Sigmoid colon (tissue), 7 donors: ENCODE results near the gene UBA6. TPM values are rescaled to one million over a fixed set of nuclear protein-coding genes. Genes with fewer than 3 reads are reported as not detected.

Experiments used
- DNase-seq: peaks from one replicate; pipeline ENCODE4 v3.0.0-alpha.2; 2019
- H3K27ac ChIP-seq, 4 donors: fragments of 200-600 bp; sonication (generic); one replicate each; pipeline ENCODE4 v1.5.1; 2016 to 2019; ENCODE audit warnings: mild to moderate bottlenecking in 1 of 4
- H3K27me3 ChIP-seq, 3 donors: fragments of 200-600 bp; sonication (generic); one replicate each; pipeline ENCODE4 v1.5.1; 2019; ENCODE audit warnings: mild to moderate bottlenecking in 1 of 3
- H3K36me3 ChIP-seq, 4 donors: fragments of 200-600 bp; sonication (generic); one replicate each; pipeline ENCODE4 v1.5.1; 2016 to 2019
- H3K4me1 ChIP-seq, 4 donors: fragments of 200-600 bp; sonication (generic); one replicate each; pipeline ENCODE4 v1.5.1; 2017 to 2019
- H3K4me3 ChIP-seq, 4 donors: fragments of 200-600 bp; sonication (generic); one replicate each; pipeline ENCODE4 v1.5.1; 2017 to 2019; ENCODE audit warnings: mild to moderate bottlenecking in 2 of 4, moderate library complexity in 1 of 4
- H3K9me3 ChIP-seq, 4 donors: fragments of 200-600 bp in 3 of 4; sonication (generic) in 3 of 4; one replicate each; pipeline versions ENCODE4 v1.5.1 to v1.6.1; 2013 to 2019
- EP300 ChIP-seq, 4 donors: sonication (generic); formaldehyde crosslinking; IDR thresholded peaks; one replicate each; pipeline ENCODE4 v1.6.1; 2017; ENCODE audit warnings: antibody characterized with exemption in 4 of 4
- POLR2A ChIP-seq, 2 donors: fragments of 450-650 bp; IDR thresholded peaks; one replicate each; pipeline ENCODE4 v1.6.1; 2016; ENCODE audit warnings: antibody characterized with exemption in 2 of 2, mild to moderate bottlenecking in 2 of 2, moderate library complexity in 2 of 2
- POLR2AphosphoS5 ChIP-seq, 4 donors: sonication (generic); formaldehyde crosslinking; IDR thresholded peaks; one replicate each; pipeline ENCODE4 v1.6.1; 2017; ENCODE audit warnings: antibody characterized with exemption in 4 of 4
- WGBS, 2 donors: extraction: QIAGEN DNeasy Blood & Tissue Kit; methylation state at CpG; one replicate each; pipeline ENCODE4 v1.1.7; 2013; 5-methylcytosine and 5-hydroxymethylcytosine counted together
- intact Hi-C: fragments of 100-400 bp; cut with DNase I; formaldehyde crosslinking; loops from one replicate; pipeline ENCODE4 v1.15.1; 2023
- polyA plus RNA-seq, 3 donors: library from polyadenylated mRNA; stranded (reverse); fragments of 200-250 nt; gene quantifications; one replicate each; pipeline ENCODE4 v1.2.3, GENCODE V29; 2013
- total RNA-seq, 4 donors: library from RNA; depleted of rRNA; stranded (reverse); fragments of >200 nt; gene quantifications; one replicate each; pipeline ENCODE4 v1.1.0, GENCODE V29; 2016
- TF ChIP-seq, protein P1 (sequence below), 4 experiments: fragments of 450-650 bp in 3 of 4; fragments of 200-600 bp in 1 of 4; IDR thresholded peaks; one replicate each; pipeline ENCODE4 v1.5.1; 2016 to 2019; ENCODE audit warnings: antibody characterized with exemption in 4 of 4, mild to moderate bottlenecking in 3 of 4, moderate library complexity in 2 of 4
- donor health status: healthy with polysubstance abuse.
- donor health status: Bipolar disorder and iron deficiency.
- donor health status: healthy.

UBA6 gene
- total and polyA plus RNA-seq, 7 donors, result 4.2 to 85.0 (median 22.8) TPM

DNA sequence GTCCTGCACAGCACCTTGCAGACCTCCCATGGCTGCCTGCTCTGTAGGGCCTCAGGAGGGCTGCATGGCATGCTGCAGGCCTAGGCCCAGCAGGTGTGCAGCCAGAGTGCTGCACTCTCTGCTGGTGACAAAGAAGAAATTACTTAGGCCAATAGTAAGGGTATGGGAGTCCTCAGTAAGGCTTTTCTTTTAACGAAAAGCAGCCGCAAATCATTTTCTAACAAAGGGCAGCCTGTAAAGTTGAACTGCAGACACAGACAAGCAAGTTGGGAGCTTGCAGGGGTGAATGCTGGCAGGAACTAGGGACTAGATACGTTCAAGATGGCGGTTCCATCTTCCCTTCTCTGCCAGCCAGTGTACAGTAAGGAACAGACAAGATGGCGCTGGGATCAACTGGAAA is 22.4 kb upstream of the UBA6 start:
- H3K4me3 ChIP-seq, result no peak overlapping the region
- intact Hi-C loops, result no loop called here
- no peaks in the 10 kb centered on the region for H3K27me3 ChIP-seq
- no peak overlapping the region for H3K27ac ChIP-seq
- no peaks in the 10 kb centered on the region for H3K9me3 ChIP-seq
- no peak for DNase-seq
- TF ChIP-seq, protein P1, sequence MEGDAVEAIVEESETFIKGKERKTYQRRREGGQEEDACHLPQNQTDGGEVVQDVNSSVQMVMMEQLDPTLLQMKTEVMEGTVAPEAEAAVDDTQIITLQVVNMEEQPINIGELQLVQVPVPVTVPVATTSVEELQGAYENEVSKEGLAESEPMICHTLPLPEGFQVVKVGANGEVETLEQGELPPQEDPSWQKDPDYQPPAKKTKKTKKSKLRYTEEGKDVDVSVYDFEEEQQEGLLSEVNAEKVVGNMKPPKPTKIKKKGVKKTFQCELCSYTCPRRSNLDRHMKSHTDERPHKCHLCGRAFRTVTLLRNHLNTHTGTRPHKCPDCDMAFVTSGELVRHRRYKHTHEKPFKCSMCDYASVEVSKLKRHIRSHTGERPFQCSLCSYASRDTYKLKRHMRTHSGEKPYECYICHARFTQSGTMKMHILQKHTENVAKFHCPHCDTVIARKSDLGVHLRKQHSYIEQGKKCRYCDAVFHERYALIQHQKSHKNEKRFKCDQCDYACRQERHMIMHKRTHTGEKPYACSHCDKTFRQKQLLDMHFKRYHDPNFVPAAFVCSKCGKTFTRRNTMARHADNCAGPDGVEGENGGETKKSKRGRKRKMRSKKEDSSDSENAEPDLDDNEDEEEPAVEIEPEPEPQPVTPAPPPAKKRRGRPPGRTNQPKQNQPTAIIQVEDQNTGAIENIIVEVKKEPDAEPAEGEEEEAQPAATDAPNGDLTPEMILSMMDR (IDR thresholded peaks at IDR 0.05), result no peak
- no peak for TF ChIP-seq POLR2AphosphoS5 (IDR thresholded peaks at IDR 0.05)
- no peak for TF ChIP-seq EP300 (IDR thresholded peaks at IDR 0.05)
- no peak for TF ChIP-seq POLR2A (IDR thresholded peaks at IDR 0.05)
- WGBS, 2 donors, result 96 to 97% methylated on average over 5 of the region's 5 CpGs
- H3K36me3 ChIP-seq, result peaks cover 0 to 21% (median 0%) of the 10 kb centered on the region in 4 donors
- H3K4me1 ChIP-seq, result no peaks in the 10 kb centered on the region

DNA sequence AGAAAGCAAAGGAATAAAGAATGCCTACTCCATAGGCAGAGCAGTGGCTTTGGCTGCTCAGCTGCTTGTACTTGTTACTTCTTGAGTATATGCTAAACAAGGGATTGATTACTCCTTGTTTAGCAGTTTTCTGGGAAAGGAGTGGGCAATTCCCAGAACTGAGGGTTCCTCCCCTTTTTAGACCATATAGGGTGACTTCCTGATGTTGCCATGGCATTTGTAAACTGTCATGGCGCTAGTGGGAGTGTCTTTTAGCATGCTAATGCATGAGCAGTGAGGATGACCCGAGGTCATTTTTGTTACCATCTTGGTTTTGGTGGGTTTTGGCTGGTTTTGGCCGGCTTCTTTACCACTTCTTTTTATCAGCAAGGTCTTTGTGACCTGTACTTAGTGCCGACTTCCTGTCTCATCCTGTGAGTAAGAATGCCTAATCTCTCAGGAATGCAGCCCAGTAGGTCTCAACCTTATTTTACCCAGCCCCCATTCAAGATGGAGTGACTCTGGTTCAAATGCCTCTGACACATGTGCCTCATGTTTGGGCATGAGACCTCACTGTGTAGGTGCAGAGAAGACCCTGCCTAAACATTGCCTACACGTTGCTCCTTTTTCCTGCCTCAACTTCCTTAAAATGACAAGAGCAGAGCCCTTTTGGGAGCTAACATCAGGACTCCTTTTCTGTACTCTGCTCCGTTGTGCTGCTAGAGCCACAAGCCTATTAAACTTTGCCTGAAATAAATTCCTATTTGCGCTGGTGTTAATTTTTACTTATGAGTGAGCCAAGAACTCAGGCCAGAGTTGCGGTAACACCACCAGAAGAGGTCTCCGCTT is 21.0 kb upstream of the UBA6 start:
- intact Hi-C loops, result no loop called here
- peaks cover 0 to 21% (median 0%) of the 10 kb centered on the region in 4 donors for H3K36me3 ChIP-seq
- 95 to 96% methylated on average over 9 of the region's 9 CpGs for WGBS, 2 donors
- no peaks in the 10 kb centered on the region for H3K4me1 ChIP-seq
- no peak for DNase-seq
- no peaks in the 10 kb centered on the region for H3K9me3 ChIP-seq
- no peaks in the 10 kb centered on the region for H3K27me3 ChIP-seq
- TF ChIP-seq POLR2A (IDR thresholded peaks at IDR 0.05) (no peak), EP300 (IDR thresholded peaks at IDR 0.05) (no peak), POLR2AphosphoS5 (IDR thresholded peaks at IDR 0.05) (no peak)
- TF ChIP-seq, protein P1 (IDR thresholded peaks at IDR 0.05), result no peak
- no peak overlapping the region for H3K4me3 ChIP-seq
- no peak overlapping the region for H3K27ac ChIP-seq

DNA sequence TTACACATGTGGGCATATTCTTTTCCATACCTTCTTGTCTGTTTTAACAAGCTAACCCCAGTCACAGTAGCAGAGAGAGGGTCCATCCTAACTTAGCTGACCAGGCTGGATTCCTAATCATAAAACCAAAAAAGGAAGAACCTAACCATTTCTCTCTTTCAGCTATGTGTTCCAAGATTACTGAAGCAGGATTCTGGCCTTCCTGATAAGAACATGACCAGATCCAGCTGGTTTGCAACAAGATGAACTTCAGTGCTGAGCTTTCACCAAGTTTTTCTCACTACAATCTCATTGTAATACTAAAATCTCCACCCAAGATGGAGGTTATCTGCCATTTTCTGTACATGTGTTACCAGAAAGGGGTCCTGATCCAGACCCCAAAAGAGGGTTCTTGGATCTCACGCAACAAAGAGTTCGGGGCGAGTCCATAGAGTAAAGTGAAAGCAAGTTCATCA is 20.4 kb upstream of the UBA6 start:
- no peaks in the 10 kb centered on the region for H3K4me1 ChIP-seq
- no peaks in the 10 kb centered on the region for H3K27me3 ChIP-seq
- H3K36me3 ChIP-seq, result peaks cover 0 to 21% (median 0%) of the 10 kb centered on the region in 4 donors
- no peak for DNase-seq
- TF ChIP-seq POLR2AphosphoS5 (IDR thresholded peaks at IDR 0.05) (no peak), POLR2A (IDR thresholded peaks at IDR 0.05) (no peak), EP300 (IDR thresholded peaks at IDR 0.05) (no peak)
- TF ChIP-seq, protein P1 (IDR thresholded peaks at IDR 0.05), result no peak
- no peak overlapping the region for H3K27ac ChIP-seq
- 96 to 97% methylated on average over 3 of the region's 3 CpGs for WGBS, 2 donors
- intact Hi-C loops, result no loop called here
- no peak overlapping the region for H3K4me3 ChIP-seq
- H3K9me3 ChIP-seq, result no peaks in the 10 kb centered on the region

DNA sequence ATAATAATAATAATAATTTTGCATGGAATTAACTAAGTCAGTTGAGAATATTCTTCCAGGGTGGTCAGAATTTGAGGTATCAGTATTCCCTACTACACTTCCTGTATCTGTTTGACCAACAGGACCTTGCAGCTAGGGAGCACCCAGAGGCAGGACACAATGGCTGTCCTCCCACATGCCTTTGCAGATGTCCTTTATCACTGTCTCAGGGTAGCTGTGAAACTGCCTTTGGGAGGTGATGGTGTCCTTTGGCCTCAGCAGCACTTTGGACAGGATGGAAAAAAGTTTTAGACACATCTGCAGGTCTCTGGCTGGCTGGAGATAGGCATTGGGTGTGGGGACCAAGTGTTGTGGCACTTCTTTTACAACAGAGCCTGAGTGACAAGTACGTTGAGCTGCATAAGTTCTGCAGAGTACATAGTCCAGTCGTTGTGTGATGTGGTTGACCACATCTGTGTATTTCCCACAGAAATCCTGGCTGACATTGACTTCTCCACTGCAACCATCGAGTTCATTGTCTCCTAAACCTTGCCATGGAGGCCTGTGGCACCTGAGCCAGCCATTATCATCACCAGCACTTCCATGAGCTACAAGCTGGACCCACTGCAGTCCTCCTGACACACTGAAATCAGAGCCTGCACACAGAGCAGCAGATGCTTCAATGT is 19.1 kb upstream of the UBA6 start:
- TF ChIP-seq, protein P1 (IDR thresholded peaks at IDR 0.05), result no peak
- TF ChIP-seq EP300 (IDR thresholded peaks at IDR 0.05) (no peak), POLR2AphosphoS5 (IDR thresholded peaks at IDR 0.05) (no peak), POLR2A (IDR thresholded peaks at IDR 0.05) (no peak)
- Histone ChIP-seq H3K4me3 (no peak overlapping the region), H3K27ac (no peak overlapping the region), H3K9me3 (no peaks in the 10 kb centered on the region), H3K4me1 (no peaks in the 10 kb centered on the region), H3K36me3 (peaks cover 0 to 21% (median 0%) of the 10 kb centered on the region in 4 donors), H3K27me3 (no peaks in the 10 kb centered on the region)
- 91 to 97% methylated on average over 3 of the region's 3 CpGs for WGBS, 2 donors
- intact Hi-C loops, result no loop called here
- no peak for DNase-seq
